Body of pancreas (tissue), 4 donors: Measurements from ENCODE around the gene RINT1. TPM values are rescaled to one million over a fixed set of nuclear protein-coding genes. Genes with fewer than 3 reads are reported as not detected.
A peak's percentile ranks its signal among the peaks of the same experiment; 100 is the strongest.

ENCODE experiments used
- ATAC-seq: fragments of 150-250 bp; one replicate; pipeline ENCODE4 v1.9.1; 2016
- DNase-seq, 4 donors: peaks; one replicate each; pipeline ENCODE4 v3.0.0-alpha.2; 2019
- H3K27ac ChIP-seq, 4 donors: fragments of 200-600 bp; sonication (generic); 1 replicate in 3 of 4; 2 replicates in 1 of 4; pipeline versions ENCODE4 v1.5.1 to v1.6.1; 2016 to 2019; ENCODE audit warnings: mild to moderate bottlenecking in 1 of 4, mixed read lengths in 1 of 4, moderate library complexity in 1 of 4
- H3K27me3 ChIP-seq, 2 donors: fragments of 200-600 bp; sonication (generic); one replicate each; pipeline ENCODE4 v1.6.0; 2016; ENCODE audit warnings: mild to moderate bottlenecking in 1 of 2
- H3K36me3 ChIP-seq, 2 donors: fragments of 200-600 bp; sonication (generic); replicated peaks in 1 of 2; 2 replicates each; pipeline ENCODE4 v1.5.1; 2016; ENCODE audit warnings: low read depth in 2 of 2; ENCODE audit not compliant: insufficient read depth in 1 of 2
- H3K4me1 ChIP-seq: fragments of 200-600 bp; sonication (generic); one replicate; pipeline ENCODE4 v1.6.0; 2016
- H3K4me3 ChIP-seq, 2 donors: fragments of 200-600 bp; sonication (generic); 1 replicate in 1 of 2; 2 replicates in 1 of 2; pipeline ENCODE4 v1.5.1; 2016 to 2019
- H3K9me3 ChIP-seq, 3 donors: fragments of 200-600 bp; sonication (generic); 1 replicate in 2 of 3; 2 replicates in 1 of 3; pipeline ENCODE4 v1.5.1; 2016
- POLR2A ChIP-seq, 3 donors: fragments of 450-650 bp; IDR thresholded peaks; one replicate each; pipeline ENCODE4 v1.6.1; 2016; ENCODE audit warnings: antibody characterized with exemption in 3 of 3, mild to moderate bottlenecking in 2 of 3
- WGBS, 2 donors: methylation state at CpG; one replicate each; pipeline ENCODE4 v1.1.5; 2017; 5-methylcytosine and 5-hydroxymethylcytosine counted together
- intact Hi-C: fragments of 100-400 bp; cut with DNase I; formaldehyde crosslinking; loops from one replicate; pipeline ENCODE4 v1.15.1; 2023
- total RNA-seq, 2 donors: library from RNA; depleted of rRNA; stranded (reverse); fragments of >200 nt; gene quantifications; one replicate each; pipeline ENCODE4 v1.1.0, GENCODE V29; 2016
- TF ChIP-seq, protein P1 (sequence below), 7 experiments: fragments of 450-650 bp in 4 of 7; fragments of 200-600 bp in 3 of 7; sonication (generic) in 3 of 7; IDR thresholded peaks; one replicate each; pipeline ENCODE4 v1.5.1; 2016 to 2019; ENCODE audit warnings: antibody characterized with exemption in 7 of 7

The RINT1 gene
- total RNA-seq, result 10 to 100 TPM; 26.5 to 33.0 TPM

DNA sequence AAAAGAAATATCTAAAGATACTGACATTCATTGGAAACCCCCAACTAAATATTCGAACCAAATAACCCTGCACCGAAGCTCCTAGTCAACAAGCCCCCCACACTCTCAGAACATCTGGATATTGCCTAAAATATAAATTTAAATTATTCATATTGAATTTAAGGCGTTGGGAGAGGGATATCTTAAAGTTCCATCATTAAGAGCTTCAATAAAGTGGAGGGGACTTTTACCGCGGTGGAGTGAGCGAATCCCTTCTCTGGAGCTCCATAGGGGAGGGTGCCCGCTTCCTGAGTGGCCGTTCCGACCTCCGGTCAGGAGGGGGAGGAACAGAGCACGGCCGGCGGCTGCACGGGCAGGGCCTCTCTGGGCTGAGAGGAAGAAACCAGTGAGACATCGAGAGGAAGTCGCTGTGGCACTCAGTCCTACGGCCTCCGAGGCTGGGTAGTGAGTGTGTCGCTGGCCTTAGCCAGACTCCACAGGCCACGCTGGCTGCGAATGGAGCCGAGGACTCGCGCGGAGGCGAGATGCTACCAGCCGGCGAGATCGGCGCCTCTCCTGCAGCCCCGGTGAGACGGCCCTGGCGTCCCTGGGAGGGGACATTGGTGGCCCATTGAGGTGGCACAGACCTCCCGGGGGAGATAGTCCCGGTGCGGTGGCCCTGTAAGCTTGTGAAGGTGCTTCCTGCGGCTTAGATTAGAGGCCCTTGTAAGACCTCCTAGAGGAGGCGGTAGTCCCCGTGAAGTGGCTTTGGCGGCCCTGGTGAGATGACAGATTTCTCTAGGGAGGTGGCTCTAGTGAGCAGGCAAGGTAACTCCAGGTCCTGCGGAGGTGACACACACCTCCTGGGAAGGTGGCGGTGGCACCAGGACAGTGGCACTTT lies at the start of gene RINT1:
Gene RINT1, plus strand, starts transcription at position 410 of the 880 bp plus-strand sequence. Its CDS starts 115 bp downstream, at position 525.
- Histone ChIP-seq H3K9me3 (no peaks in the 10 kb centered on the region), H3K36me3 (peaks cover 0 to 2% of the 10 kb centered on the region in 2 donors), H3K27ac (peak within 1 kb of the TSS; percentile 46 to 93 (median 68)), H3K4me3 (peak within 1 kb of the TSS; percentile 26 to 84), H3K4me1 (peaks cover 16% of the 10 kb centered on the region), H3K27me3 (no peaks in the 10 kb centered on the region)
- TF ChIP-seq POLR2A (IDR thresholded peaks at IDR 0.05), result peak; percentile 91 to 98 (median 96)
- TF ChIP-seq, protein P1, sequence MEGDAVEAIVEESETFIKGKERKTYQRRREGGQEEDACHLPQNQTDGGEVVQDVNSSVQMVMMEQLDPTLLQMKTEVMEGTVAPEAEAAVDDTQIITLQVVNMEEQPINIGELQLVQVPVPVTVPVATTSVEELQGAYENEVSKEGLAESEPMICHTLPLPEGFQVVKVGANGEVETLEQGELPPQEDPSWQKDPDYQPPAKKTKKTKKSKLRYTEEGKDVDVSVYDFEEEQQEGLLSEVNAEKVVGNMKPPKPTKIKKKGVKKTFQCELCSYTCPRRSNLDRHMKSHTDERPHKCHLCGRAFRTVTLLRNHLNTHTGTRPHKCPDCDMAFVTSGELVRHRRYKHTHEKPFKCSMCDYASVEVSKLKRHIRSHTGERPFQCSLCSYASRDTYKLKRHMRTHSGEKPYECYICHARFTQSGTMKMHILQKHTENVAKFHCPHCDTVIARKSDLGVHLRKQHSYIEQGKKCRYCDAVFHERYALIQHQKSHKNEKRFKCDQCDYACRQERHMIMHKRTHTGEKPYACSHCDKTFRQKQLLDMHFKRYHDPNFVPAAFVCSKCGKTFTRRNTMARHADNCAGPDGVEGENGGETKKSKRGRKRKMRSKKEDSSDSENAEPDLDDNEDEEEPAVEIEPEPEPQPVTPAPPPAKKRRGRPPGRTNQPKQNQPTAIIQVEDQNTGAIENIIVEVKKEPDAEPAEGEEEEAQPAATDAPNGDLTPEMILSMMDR (IDR thresholded peaks at IDR 0.05), result peak in 6 of 7 experiments; percentile 37 to 79 (median 67)
- intact Hi-C loops, result no loop called here
- peak; percentile 100 for ATAC-seq
- 2 to 8% methylated on average over 14 to 42 of the region's 42 CpGs for WGBS, 2 donors
- DNase-seq, result peak; percentile 90 to 93 (median 92)

DNA sequence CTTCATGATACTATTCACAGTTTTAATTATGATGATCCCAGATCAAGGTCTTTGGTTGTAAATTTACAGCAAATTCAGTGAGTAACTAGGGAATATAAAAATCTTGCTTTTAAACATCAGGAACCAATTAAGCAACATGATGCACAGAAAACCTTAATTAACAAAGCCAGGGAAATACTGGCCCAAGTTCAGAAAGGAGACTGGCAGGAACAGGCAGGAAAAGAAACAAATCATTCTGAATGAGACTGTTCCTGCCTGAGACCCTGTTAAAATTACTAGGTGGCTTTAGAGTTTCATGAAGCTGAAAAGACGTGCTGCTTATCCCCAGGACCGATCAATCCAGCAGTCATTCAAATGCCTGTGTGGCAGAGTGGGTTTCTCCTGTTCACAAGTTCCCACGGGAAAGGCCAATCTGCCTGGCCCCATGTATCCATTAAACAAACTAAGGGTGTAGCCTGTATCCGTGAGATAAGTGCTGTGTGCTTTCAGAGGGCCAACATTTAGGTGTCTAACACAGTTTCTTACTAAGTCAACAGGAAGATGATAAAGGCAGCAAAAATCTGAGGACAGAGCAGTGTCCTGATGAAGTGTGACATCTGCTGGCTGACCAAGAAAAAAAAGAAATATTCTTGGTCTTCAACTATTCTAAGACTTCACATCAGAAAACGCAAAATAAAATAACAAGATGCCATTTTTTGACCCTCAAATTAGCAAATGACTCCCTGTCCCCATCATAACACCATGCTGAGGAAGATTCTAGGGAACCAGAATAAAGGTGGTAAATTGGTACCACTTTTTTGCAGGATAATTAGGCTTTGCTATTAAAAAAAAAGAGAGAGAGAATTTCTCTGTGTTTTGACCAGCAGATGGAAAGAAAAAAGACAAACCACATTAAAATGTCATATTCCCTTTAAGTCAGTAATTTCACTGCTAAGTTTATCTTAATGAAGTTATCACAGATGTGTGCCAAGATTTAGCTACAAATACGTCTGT lies 44.1 kb upstream of the RINT1 start:
- intact Hi-C loops, result no loop called here
- DNase-seq (peak in 2 of 4 donors; percentile 2 to 13), ATAC-seq (peak; percentile 47)
- peak overlapping the region in 2 of 4 donors; percentile 11 to 41 for H3K27ac ChIP-seq
- no peak overlapping the region for H3K4me3 ChIP-seq
- H3K9me3 ChIP-seq, result no peaks in the 10 kb centered on the region
- peaks cover 12% of the 10 kb centered on the region for H3K4me1 ChIP-seq
- peaks cover 0 to 9% of the 10 kb centered on the region in 2 donors for H3K36me3 ChIP-seq
- H3K27me3 ChIP-seq, result no peaks in the 10 kb centered on the region
- 23 to 35% methylated on average over 6 of the region's 6 CpGs for WGBS, 2 donors
- no peak for TF ChIP-seq POLR2A (IDR thresholded peaks at IDR 0.05)
- TF ChIP-seq, protein P1 (IDR thresholded peaks at IDR 0.05), result peak in 4 of 7 experiments; percentile 32 to 39 (median 36)

DNA sequence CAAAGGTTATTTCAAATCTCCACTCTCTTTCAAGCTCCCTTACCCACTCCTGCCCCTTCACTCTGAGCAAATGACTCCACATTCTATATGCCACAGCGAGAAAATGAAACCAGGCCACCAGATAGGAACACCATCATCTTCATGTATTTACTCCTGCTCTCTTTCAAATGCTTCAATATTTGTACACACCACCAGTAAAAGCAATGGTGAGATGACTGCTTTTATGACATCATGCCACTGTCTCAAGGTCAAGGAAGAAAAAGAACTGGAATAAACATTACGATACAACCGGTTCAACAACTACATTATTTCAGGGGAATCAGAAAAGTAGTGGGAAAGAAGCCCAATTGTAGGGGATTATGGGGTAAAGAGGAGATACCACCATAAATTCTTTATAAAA lies 42.6 kb upstream of the RINT1 start:
- WGBS, 2 donors, result 40 to 52% methylated on average over 3 of the region's 3 CpGs
- Histone ChIP-seq H3K27ac (no peak overlapping the region), H3K4me3 (no peak overlapping the region), H3K9me3 (no peaks in the 10 kb centered on the region), H3K36me3 (peaks cover 0 to 9% of the 10 kb centered on the region in 2 donors), H3K27me3 (no peaks in the 10 kb centered on the region), H3K4me1 (peaks cover 17% of the 10 kb centered on the region)
- no peak for TF ChIP-seq POLR2A (IDR thresholded peaks at IDR 0.05)
- TF ChIP-seq, protein P1 (IDR thresholded peaks at IDR 0.05), result no peak
- ATAC-seq, result no peak
- no peak for DNase-seq
- intact Hi-C loops, result no loop called here

DNA sequence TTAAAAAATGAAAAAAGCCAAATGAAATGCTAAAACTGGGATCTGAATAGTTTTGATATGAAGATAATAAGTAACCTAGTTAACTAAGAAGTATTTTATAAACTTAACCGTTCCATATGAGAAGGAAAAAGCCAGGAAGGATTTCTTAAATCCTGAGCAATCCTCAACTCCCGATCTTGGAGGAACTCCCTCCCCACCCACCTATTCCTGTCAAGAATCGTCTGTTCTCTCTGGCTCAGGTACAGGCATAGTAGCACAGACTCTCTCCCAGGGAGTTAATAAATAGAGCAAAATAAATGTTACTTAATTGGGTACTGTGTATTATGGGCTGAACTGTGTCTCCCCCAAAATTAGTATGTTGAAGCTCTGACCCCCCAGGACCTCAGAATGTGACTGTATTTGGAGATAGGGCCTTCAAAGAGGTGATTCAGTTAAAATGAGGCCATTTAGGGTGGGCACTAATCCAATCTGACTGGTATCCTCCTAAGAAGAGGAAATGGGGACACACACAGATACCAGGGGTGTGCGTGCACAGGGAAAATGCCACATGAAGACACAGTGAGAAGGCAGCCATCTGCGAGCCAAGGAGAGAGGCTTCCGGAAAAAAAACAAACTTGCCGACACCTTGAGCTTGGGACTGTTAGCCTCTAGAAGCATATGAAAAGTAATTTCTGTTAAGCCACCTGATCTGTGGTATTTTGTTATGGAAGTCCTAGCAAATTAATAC lies 38.6 kb upstream of the RINT1 start:
- Histone ChIP-seq H3K27me3 (no peaks in the 10 kb centered on the region), H3K27ac (peak overlapping the region; percentile 46 to 71 (median 56)), H3K36me3 (no peaks in the 10 kb centered on the region), H3K4me1 (peaks cover 20% of the 10 kb centered on the region), H3K9me3 (no peaks in the 10 kb centered on the region), H3K4me3 (no peak overlapping the region)
- 69 to 75% methylated on average over 7 of the region's 7 CpGs for WGBS, 2 donors
- TF ChIP-seq, protein P1 (IDR thresholded peaks at IDR 0.05), result no peak
- no peak for TF ChIP-seq POLR2A (IDR thresholded peaks at IDR 0.05)
- intact Hi-C loops, result no loop called here
- DNase-seq (no peak), ATAC-seq (no peak)
